Measurements from ENCODE around the gene STEAP4. TPM values are rescaled to one million over a fixed set of nuclear protein-coding genes. Genes with fewer than 3 reads are reported as not detected.

The STEAP4 gene
- total RNA-seq, 1 donor from 2014 or later: not detected

DNA sequence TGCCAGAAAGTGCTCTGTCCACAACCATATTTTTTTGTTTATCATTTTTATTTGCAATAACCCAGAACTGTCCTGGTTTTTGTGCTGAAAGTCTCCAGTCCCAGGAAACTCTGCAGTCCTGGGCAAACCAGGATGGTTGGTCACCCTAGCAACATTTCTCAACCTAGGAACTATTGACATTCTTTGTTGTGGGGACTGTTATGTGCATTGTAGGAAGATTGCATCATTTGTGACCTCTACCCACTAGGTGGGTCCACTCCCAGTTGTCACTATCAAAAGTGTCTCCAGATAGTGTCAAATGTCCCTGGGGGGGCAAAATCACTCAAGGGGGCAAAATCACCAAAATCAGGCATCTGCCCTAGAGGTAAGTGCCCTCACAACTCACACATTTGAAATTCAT is 72.9 kb downstream of the STEAP4 start:
- no peak for DNase-seq (ENCODE audit: low spot score)
- Mint-ChIP-seq H3K4me1 (no peaks in the 10 kb centered on the region), H3K27ac (no peak overlapping the region), H3K36me3 (no peaks in the 10 kb centered on the region), H3K9me3 (peaks cover 2% of the 10 kb centered on the region), H3K27me3 (ENCODE audit: insufficient read depth, low read depth) (peaks cover 2% of the 10 kb centered on the region), H3K4me3 (no peak overlapping the region)
- Histone ChIP-seq H3F3A (ENCODE audit: low read depth) (no peaks in the 10 kb centered on the region), H3K4me1 (no peaks in the 10 kb centered on the region), H3K36me3 (no peaks in the 10 kb centered on the region), H3K9me3 (ENCODE audit: low read depth) (no peaks in the 10 kb centered on the region), H2AFZ (replicated peaks) (no peak overlapping the region), H3K27me3 (no peaks in the 10 kb centered on the region), H3K9ac (no peak overlapping the region), H3K4me2 (no peak overlapping the region), H3K79me2 (ENCODE audit: low read depth) (no peaks in the 10 kb centered on the region), H3K4me3 (no peak overlapping the region), H3K27ac (no peak overlapping the region), H4K20me1 (ENCODE audit: low read depth) (no peaks in the 10 kb centered on the region)
- TF ChIP-seq, protein P1, sequence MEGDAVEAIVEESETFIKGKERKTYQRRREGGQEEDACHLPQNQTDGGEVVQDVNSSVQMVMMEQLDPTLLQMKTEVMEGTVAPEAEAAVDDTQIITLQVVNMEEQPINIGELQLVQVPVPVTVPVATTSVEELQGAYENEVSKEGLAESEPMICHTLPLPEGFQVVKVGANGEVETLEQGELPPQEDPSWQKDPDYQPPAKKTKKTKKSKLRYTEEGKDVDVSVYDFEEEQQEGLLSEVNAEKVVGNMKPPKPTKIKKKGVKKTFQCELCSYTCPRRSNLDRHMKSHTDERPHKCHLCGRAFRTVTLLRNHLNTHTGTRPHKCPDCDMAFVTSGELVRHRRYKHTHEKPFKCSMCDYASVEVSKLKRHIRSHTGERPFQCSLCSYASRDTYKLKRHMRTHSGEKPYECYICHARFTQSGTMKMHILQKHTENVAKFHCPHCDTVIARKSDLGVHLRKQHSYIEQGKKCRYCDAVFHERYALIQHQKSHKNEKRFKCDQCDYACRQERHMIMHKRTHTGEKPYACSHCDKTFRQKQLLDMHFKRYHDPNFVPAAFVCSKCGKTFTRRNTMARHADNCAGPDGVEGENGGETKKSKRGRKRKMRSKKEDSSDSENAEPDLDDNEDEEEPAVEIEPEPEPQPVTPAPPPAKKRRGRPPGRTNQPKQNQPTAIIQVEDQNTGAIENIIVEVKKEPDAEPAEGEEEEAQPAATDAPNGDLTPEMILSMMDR (IDR thresholded peaks at IDR 0.05): no peak
- TF ChIP-seq EZH2phosphoT487 (IDR thresholded peaks at IDR 0.05): no peak
- TF ChIP-seq EZH2 (IDR thresholded peaks at IDR 0.05): no peak

DNA sequence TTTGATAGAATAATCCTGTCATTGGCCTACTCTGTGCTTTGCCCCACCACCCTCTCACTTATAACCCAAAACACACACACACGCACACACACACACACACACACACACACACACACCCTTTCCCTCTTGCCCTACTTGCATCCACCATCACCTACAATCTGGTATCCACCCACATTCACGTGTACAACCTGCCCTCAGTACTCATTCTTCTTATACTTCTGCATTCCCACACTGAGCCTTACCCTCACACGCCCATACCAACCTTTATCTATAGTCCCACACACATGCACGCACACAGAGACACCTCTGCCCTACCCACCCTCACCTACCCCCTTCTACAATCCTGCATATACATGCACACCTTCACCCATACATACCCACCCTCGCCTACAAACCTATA is 76.0 kb downstream of the STEAP4 start:
- no peak overlapping the region for H2AFZ ChIP-seq (replicated peaks)
- no peaks in the 10 kb centered on the region for H3K36me3 Mint-ChIP-seq
- H3F3A ChIP-seq (ENCODE audit: low read depth): no peaks in the 10 kb centered on the region
- H4K20me1 ChIP-seq (ENCODE audit: low read depth): no peaks in the 10 kb centered on the region
- H3K27me3 Mint-ChIP-seq (ENCODE audit: insufficient read depth, low read depth): peaks cover 2% of the 10 kb centered on the region
- H3K79me2 ChIP-seq (ENCODE audit: low read depth): no peaks in the 10 kb centered on the region
- H3K27me3 ChIP-seq: no peaks in the 10 kb centered on the region
- no peak overlapping the region for H3K27ac Mint-ChIP-seq
- H3K4me3 Mint-ChIP-seq: no peak overlapping the region
- H3K27ac ChIP-seq: no peak overlapping the region
- peaks cover 4% of the 10 kb centered on the region for H3K9me3 Mint-ChIP-seq
- H3K4me1 Mint-ChIP-seq: no peaks in the 10 kb centered on the region
- no peaks in the 10 kb centered on the region for H3K9me3 ChIP-seq (ENCODE audit: low read depth)
- H3K4me1 ChIP-seq: no peaks in the 10 kb centered on the region
- H3K36me3 ChIP-seq: no peaks in the 10 kb centered on the region
- no peak overlapping the region for H3K4me2 ChIP-seq
- no peak overlapping the region for H3K4me3 ChIP-seq
- no peak for DNase-seq (ENCODE audit: low spot score)
- TF ChIP-seq, protein P1 (IDR thresholded peaks at IDR 0.05): no peak
- TF ChIP-seq EZH2phosphoT487 (IDR thresholded peaks at IDR 0.05): no peak
- TF ChIP-seq EZH2 (IDR thresholded peaks at IDR 0.05): no peak
- H3K9ac ChIP-seq: no peak overlapping the region

DNA sequence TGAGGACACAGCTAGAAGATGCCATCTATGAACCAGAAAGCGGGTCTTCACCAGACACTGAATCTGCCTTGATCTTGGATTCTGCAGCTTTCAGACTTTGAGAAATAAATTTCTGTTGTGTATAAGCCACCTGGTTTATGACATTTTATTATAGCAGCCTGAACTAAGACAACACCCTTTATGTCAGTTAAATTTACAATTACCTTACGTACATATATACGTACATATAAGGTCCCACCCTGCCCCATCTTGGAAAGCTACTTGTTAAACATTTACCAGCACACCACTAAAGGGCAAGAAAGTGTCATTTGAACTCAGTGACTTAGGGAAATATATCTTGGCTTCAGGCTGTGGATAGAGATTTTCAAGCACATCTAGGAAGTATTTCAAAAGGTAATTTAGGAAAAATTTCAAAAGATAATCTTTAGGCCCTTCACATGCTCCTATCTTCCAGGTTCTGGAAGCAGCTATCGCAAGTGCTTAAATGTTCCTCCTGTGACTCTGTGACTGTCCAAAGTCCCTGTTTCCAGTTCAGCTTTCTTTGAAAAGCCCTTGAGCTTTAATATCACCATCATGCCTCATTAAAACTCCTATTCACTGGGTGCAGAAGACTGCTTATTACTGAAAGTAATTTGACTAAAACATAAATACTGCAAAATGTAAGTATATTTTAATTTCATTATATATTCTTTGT is 77.2 kb downstream of the STEAP4 start:
- H3K27me3 ChIP-seq: no peaks in the 10 kb centered on the region
- TF ChIP-seq EZH2phosphoT487 (IDR thresholded peaks at IDR 0.05) (no peak), EZH2 (IDR thresholded peaks at IDR 0.05) (no peak)
- TF ChIP-seq, protein P1 (IDR thresholded peaks at IDR 0.05): no peak
- Mint-ChIP-seq H3K27ac (no peak overlapping the region), H3K9me3 (peaks cover 4% of the 10 kb centered on the region), H3K36me3 (no peaks in the 10 kb centered on the region), H3K4me1 (no peaks in the 10 kb centered on the region), H3K27me3 (ENCODE audit: insufficient read depth, low read depth) (peaks cover 2% of the 10 kb centered on the region), H3K4me3 (no peak overlapping the region)
- no peak overlapping the region for H2AFZ ChIP-seq (replicated peaks)
- no peak overlapping the region for H3K9ac ChIP-seq
- H3K4me2 ChIP-seq: no peak overlapping the region
- no peak overlapping the region for H3K27ac ChIP-seq
- no peaks in the 10 kb centered on the region for H3K36me3 ChIP-seq
- H3K79me2 ChIP-seq (ENCODE audit: low read depth): no peaks in the 10 kb centered on the region
- H3K9me3 ChIP-seq (ENCODE audit: low read depth): no peaks in the 10 kb centered on the region
- no peaks in the 10 kb centered on the region for H3F3A ChIP-seq (ENCODE audit: low read depth)
- H3K4me1 ChIP-seq: no peaks in the 10 kb centered on the region
- no peak overlapping the region for H3K4me3 ChIP-seq
- no peaks in the 10 kb centered on the region for H4K20me1 ChIP-seq (ENCODE audit: low read depth)
- DNase-seq (ENCODE audit: low spot score): no peak
